GM18499 (cell line): ENCODE results near the gene PRKG1.
"Not testable (repeated sequence)": the region's sequence is repeated elsewhere in the genome, so short reads cannot be mapped to it uniquely, and the experiment has no call there.

ENCODE experiments used
- ATAC-seq: cut with Tn5 transposase; IDR thresholded peaks from one replicate; pipeline ENCODE4 v1.9.1; 2021; ENCODE audit warnings: moderate number of reproducible peaks; ENCODE audit not compliant: insufficient read depth, unreplicated experiment

Gene PRKG1

GRCh38 chr10:51163380-51164049 lies 89.2 kb downstream of the PRKG1 start:
- ATAC-seq, result not testable (repeated sequence)

- no peak for ATAC-seq
Observed at GRCh38 chr10:51168086-51168815, 94.0 kb downstream of the PRKG1 start.

- ATAC-seq, result no peak
Observed at GRCh38 chr10:51169111-51169510, 94.8 kb downstream of the PRKG1 start.

GRCh38 chr10:51170518-51171245 lies 96.4 kb downstream of the PRKG1 start:
- ATAC-seq, result no peak

- ATAC-seq, result no peak
Observed at GRCh38 chr10:51171946-51172345, 97.7 kb downstream of the PRKG1 start.

GRCh38 chr10:51176976-51177695 lies 102.8 kb downstream of the PRKG1 start:
- ATAC-seq, result no peak

- no peak for ATAC-seq
Observed at GRCh38 chr10:51178634-51179033, 104.3 kb downstream of the PRKG1 start.

GRCh38 chr10:51180141-51180540 lies 105.9 kb downstream of the PRKG1 start:
- ATAC-seq, result no peak

GRCh38 chr10:51183783-51184182 lies 109.5 kb downstream of the PRKG1 start:
- ATAC-seq, result no peak

GRCh38 chr10:51186361-51186760 lies 112.1 kb downstream of the PRKG1 start:
- no peak for ATAC-seq

GRCh38 chr10:51188008-51188407 lies 113.7 kb downstream of the PRKG1 start:
- no peak for ATAC-seq

GRCh38 chr10:51188866-51189265 lies 114.6 kb downstream of the PRKG1 start:
- no peak for ATAC-seq

GRCh38 chr10:51196508-51197175 lies 122.4 kb downstream of the PRKG1 start:
- no peak for ATAC-seq

GRCh38 chr10:51198170-51198569 lies 123.9 kb downstream of the PRKG1 start:
- no peak for ATAC-seq

GRCh38 chr10:51201947-51202346 lies 127.7 kb downstream of the PRKG1 start:
- no peak for ATAC-seq

GRCh38 chr10:51203359-51203758 lies 129.1 kb downstream of the PRKG1 start:
- ATAC-seq, result no peak

- no peak for ATAC-seq
Observed at GRCh38 chr10:51204066-51204465, 129.8 kb downstream of the PRKG1 start.

GRCh38 chr10:51204701-51205100 lies 130.4 kb downstream of the PRKG1 start:
- ATAC-seq, result no peak

- no peak for ATAC-seq
Observed at GRCh38 chr10:51206500-51206899, 132.2 kb downstream of the PRKG1 start.

- not testable (repeated sequence) for ATAC-seq
Observed at GRCh38 chr10:51212937-51213336, 138.7 kb downstream of the PRKG1 start.
